T-helper 17 cell (primary cell): ENCODE measurements around the gene MLYCD. TPM values are rescaled to one million over a fixed set of nuclear protein-coding genes. Genes with fewer than 3 reads are reported as not detected.

ENCODE experiments used
- ATAC-seq: fragments of 150-1000 bp; cut with Tn5 transposase; 2 replicates; pipeline ENCODE4 v1.10.0; 2021; ENCODE audit warnings: mild to moderate bottlenecking, moderate library complexity
- DNase-seq, 3 donors: peaks; one replicate each; pipeline versions ENCODE4 v3.0.0 to v3.0.0-alpha.2; 2020 to 2021
- H3K9me3 ChIP-seq: one replicate; pipeline ENCODE4 v1.7.0; 2013; ENCODE audit warnings: low read length, mild to moderate bottlenecking; ENCODE audit not compliant: control insufficient read depth, poor library complexity, severe bottlenecking
- H3K27ac Mint-ChIP-seq: one replicate; pipeline ENCODE4 v1.8.0; 2022; ENCODE audit warnings: mild to moderate bottlenecking, moderate library complexity, mixed read lengths
- H3K27me3 Mint-ChIP-seq: one replicate; pipeline ENCODE4 v1.8.0; 2022; ENCODE audit warnings: mixed read lengths
- H3K36me3 Mint-ChIP-seq: one replicate; pipeline ENCODE4 v1.8.0; 2022; ENCODE audit warnings: low read depth, mixed read lengths
- H3K4me1 Mint-ChIP-seq: one replicate; pipeline ENCODE4 v1.8.0; 2022; ENCODE audit warnings: mild to moderate bottlenecking, mixed read lengths
- H3K4me3 Mint-ChIP-seq: one replicate; pipeline ENCODE4 v1.8.0; 2022; ENCODE audit warnings: mild to moderate bottlenecking, moderate library complexity, mixed read lengths
- total RNA-seq, 4 donors: library from RNA in 2 of 4; stranded (reverse) in 2 of 4; gene quantifications; one replicate each; pipeline ENCODE4 v1.2.3 and lab custom pipeline; 2022 to 2026

The MLYCD gene
- total RNA-seq, 2 donors from 2014 or later: 4.7 to 6.2 TPM

GRCh38 chr16:83963277-83964119 is 64.6 kb downstream of the MLYCD start:
- H3K4me1 Mint-ChIP-seq: peaks cover 2% of the 10 kb centered on the region
- DNase-seq: no peak
- H3K36me3 Mint-ChIP-seq: peaks cover 4% of the 10 kb centered on the region
- no peak overlapping the region for H3K27ac Mint-ChIP-seq
- ATAC-seq: no peak
- H3K9me3 ChIP-seq: no peaks in the 10 kb centered on the region
- H3K27me3 Mint-ChIP-seq: no peaks in the 10 kb centered on the region
- no peak overlapping the region for H3K4me3 Mint-ChIP-seq

- H3K36me3 Mint-ChIP-seq: peaks cover 6% of the 10 kb centered on the region
- peaks cover 4% of the 10 kb centered on the region for H3K27me3 Mint-ChIP-seq
- no peak for DNase-seq
- H3K4me1 Mint-ChIP-seq: peaks cover 2% of the 10 kb centered on the region
- H3K9me3 ChIP-seq: no peaks in the 10 kb centered on the region
- H3K27ac Mint-ChIP-seq: no peak overlapping the region
- no peak for ATAC-seq
- H3K4me3 Mint-ChIP-seq: no peak overlapping the region
These were observed 65.9 kb downstream of the MLYCD start for GRCh38 chr16:83964684-83965443.

GRCh38 chr16:83965444-83966152 is 66.7 kb downstream of the MLYCD start:
- no peak overlapping the region for H3K27ac Mint-ChIP-seq
- ATAC-seq: no peak

GRCh38 chr16:83966153-83966696 is 67.3 kb downstream of the MLYCD start:
- peaks cover 6% of the 10 kb centered on the region for H3K36me3 Mint-ChIP-seq
- H3K27me3 Mint-ChIP-seq: peaks cover 8% of the 10 kb centered on the region
- H3K4me3 Mint-ChIP-seq: no peak overlapping the region

More at GRCh38 chr16:83965444-83966152, 66.7 kb downstream of the MLYCD start:
- Mint-ChIP-seq H3K4me3 (no peak overlapping the region), H3K4me1 (peaks cover 2% of the 10 kb centered on the region), H3K27me3 (peaks cover 8% of the 10 kb centered on the region), H3K36me3 (peaks cover 6% of the 10 kb centered on the region)
- H3K9me3 ChIP-seq: no peaks in the 10 kb centered on the region
- no peak for DNase-seq

GRCh38 chr16:83967091-83967490 is 68.2 kb downstream of the MLYCD start:
- H3K9me3 ChIP-seq: no peaks in the 10 kb centered on the region
- Mint-ChIP-seq H3K4me3 (no peak overlapping the region), H3K27me3 (peaks cover 8% of the 10 kb centered on the region), H3K36me3 (peaks cover 6% of the 10 kb centered on the region), H3K27ac (no peak overlapping the region), H3K4me1 (peaks cover 2% of the 10 kb centered on the region)
- DNase-seq (no peak), ATAC-seq (no peak)

More at GRCh38 chr16:83966153-83966696, 67.3 kb downstream of the MLYCD start:
- Mint-ChIP-seq H3K4me1 (peaks cover 2% of the 10 kb centered on the region), H3K27ac (no peak overlapping the region)
- DNase-seq: no peak
- no peaks in the 10 kb centered on the region for H3K9me3 ChIP-seq
- no peak for ATAC-seq

- H3K27ac Mint-ChIP-seq: no peak within 1 kb of the TSS
- H3K4me1 Mint-ChIP-seq: peaks cover 2% of the 10 kb centered on the region
- H3K9me3 ChIP-seq: no peaks in the 10 kb centered on the region
- peak within 1 kb of the TSS; percentile 66 for H3K4me3 Mint-ChIP-seq
- peaks cover 6% of the 10 kb centered on the region for H3K36me3 Mint-ChIP-seq
- ATAC-seq (no peak), DNase-seq (no peak)
- H3K27me3 Mint-ChIP-seq: peaks cover 9% of the 10 kb centered on the region
These were observed 69.0 kb downstream of the MLYCD start, which contains the start of gene NECAB2 for GRCh38 chr16:83967838-83968305. Gene NECAB2 (plus strand): TSS chr16:83968244. CDS start chr16:83968649, 405 bp downstream.

- Mint-ChIP-seq H3K27ac (no peak overlapping the region), H3K27me3 (peaks cover 13% of the 10 kb centered on the region), H3K4me1 (peaks cover 2% of the 10 kb centered on the region), H3K36me3 (peaks cover 6% of the 10 kb centered on the region), H3K4me3 (no peak overlapping the region)
- ATAC-seq (no peak), DNase-seq (no peak)
- no peaks in the 10 kb centered on the region for H3K9me3 ChIP-seq
These were observed 69.5 kb downstream of the MLYCD start for GRCh38 chr16:83968306-83968851.

- H3K4me3 Mint-ChIP-seq: peak overlapping the region; percentile 57
- peaks cover 6% of the 10 kb centered on the region for H3K36me3 Mint-ChIP-seq
- DNase-seq (no peak), ATAC-seq (no peak)
- H3K9me3 ChIP-seq: no peaks in the 10 kb centered on the region
- H3K27me3 Mint-ChIP-seq: peaks cover 13% of the 10 kb centered on the region
- peaks cover 2% of the 10 kb centered on the region for H3K4me1 Mint-ChIP-seq
- H3K27ac Mint-ChIP-seq: no peak overlapping the region
These were observed 70.2 kb downstream of the MLYCD start for GRCh38 chr16:83968891-83969649.

- H3K4me3 Mint-ChIP-seq: peak overlapping the region; percentile 59
These were observed 71.0 kb downstream of the MLYCD start for GRCh38 chr16:83969771-83970429.

GRCh38 chr16:83970430-83970815 is 71.5 kb downstream of the MLYCD start:
- ATAC-seq (no peak), DNase-seq (no peak)
- Mint-ChIP-seq H3K4me1 (peaks cover 2% of the 10 kb centered on the region), H3K27ac (no peak overlapping the region), H3K27me3 (peaks cover 25% of the 10 kb centered on the region), H3K4me3 (peak overlapping the region; percentile 36), H3K36me3 (peaks cover 6% of the 10 kb centered on the region)
- H3K9me3 ChIP-seq: no peaks in the 10 kb centered on the region

More at GRCh38 chr16:83969771-83970429, 71.0 kb downstream of the MLYCD start:
- H3K9me3 ChIP-seq: no peaks in the 10 kb centered on the region
- Mint-ChIP-seq H3K36me3 (peaks cover 6% of the 10 kb centered on the region), H3K27me3 (peaks cover 19% of the 10 kb centered on the region), H3K4me1 (peaks cover 2% of the 10 kb centered on the region), H3K27ac (no peak overlapping the region)
- ATAC-seq (no peak), DNase-seq (no peak)

- peaks cover 2% of the 10 kb centered on the region for H3K4me1 Mint-ChIP-seq
- H3K27me3 Mint-ChIP-seq: peaks cover 25% of the 10 kb centered on the region
- H3K27ac Mint-ChIP-seq: no peak overlapping the region
- ATAC-seq: no peak
- no peak overlapping the region for H3K4me3 Mint-ChIP-seq
- DNase-seq: no peak
- no peaks in the 10 kb centered on the region for H3K9me3 ChIP-seq
- H3K36me3 Mint-ChIP-seq: peaks cover 6% of the 10 kb centered on the region
These were observed 72.5 kb downstream of the MLYCD start for GRCh38 chr16:83971165-83972130.
